Parathyroid adenoma (tissue), 2 donors: Measurements from ENCODE around the gene SLC9A9.

Experiments used
- H2AFZ ChIP-seq: fragments of 300-600 bp; sonication (generic); one replicate; pipeline ENCODE4 v1.7.0; 2017; ENCODE audit warnings: antibody characterized with exemption, mild to moderate bottlenecking
- H3K27ac ChIP-seq: fragments of 300-600 bp; sonication (generic); one replicate; pipeline ENCODE4 v1.7.0; 2017
- H3K27me3 ChIP-seq: fragments of 300-600 bp; sonication (generic); one replicate; pipeline ENCODE4 v1.7.0; 2017; ENCODE audit warnings: low read length; ENCODE audit not compliant: control insufficient read depth, insufficient read depth
- H3K36me3 ChIP-seq: fragments of 300-600 bp; sonication (generic); one replicate; pipeline ENCODE4 v1.7.0; 2017; ENCODE audit warnings: low read length; ENCODE audit not compliant: control insufficient read depth, insufficient read depth
- H3K4me1 ChIP-seq: fragments of 300-600 bp; sonication (generic); one replicate; pipeline ENCODE4 v1.7.0; 2017; ENCODE audit warnings: control low read depth
- H3K4me2 ChIP-seq: fragments of 300-600 bp; sonication (generic); one replicate; pipeline ENCODE4 v1.7.0; 2017; ENCODE audit warnings: low read length
- H3K4me3 ChIP-seq: fragments of 300-600 bp; sonication (generic); one replicate; pipeline ENCODE4 v1.7.0; 2017; ENCODE audit warnings: low read depth, low read length
- H3K79me2 ChIP-seq: fragments of 300-600 bp; sonication (generic); one replicate; pipeline ENCODE4 v1.7.0; 2017; ENCODE audit warnings: control low read depth
- H3K9ac ChIP-seq: fragments of 300-600 bp; sonication (generic); one replicate; pipeline ENCODE4 v1.7.0; 2017; ENCODE audit warnings: mild to moderate bottlenecking
- H3K9me3 ChIP-seq: fragments of 300-600 bp; sonication (generic); one replicate; pipeline ENCODE4 v1.7.0; 2017; ENCODE audit warnings: low read length; ENCODE audit not compliant: control insufficient read depth
- TF ChIP-seq, protein P1 (sequence below): fragments of 300-600 bp; sonication (generic); IDR thresholded peaks from one replicate; pipeline ENCODE4 v1.7.0; 2017; ENCODE audit warnings: antibody characterized with exemption, mild to moderate bottlenecking
- donor health status: primary hyperparathyroidism.

The SLC9A9 gene

DNA sequence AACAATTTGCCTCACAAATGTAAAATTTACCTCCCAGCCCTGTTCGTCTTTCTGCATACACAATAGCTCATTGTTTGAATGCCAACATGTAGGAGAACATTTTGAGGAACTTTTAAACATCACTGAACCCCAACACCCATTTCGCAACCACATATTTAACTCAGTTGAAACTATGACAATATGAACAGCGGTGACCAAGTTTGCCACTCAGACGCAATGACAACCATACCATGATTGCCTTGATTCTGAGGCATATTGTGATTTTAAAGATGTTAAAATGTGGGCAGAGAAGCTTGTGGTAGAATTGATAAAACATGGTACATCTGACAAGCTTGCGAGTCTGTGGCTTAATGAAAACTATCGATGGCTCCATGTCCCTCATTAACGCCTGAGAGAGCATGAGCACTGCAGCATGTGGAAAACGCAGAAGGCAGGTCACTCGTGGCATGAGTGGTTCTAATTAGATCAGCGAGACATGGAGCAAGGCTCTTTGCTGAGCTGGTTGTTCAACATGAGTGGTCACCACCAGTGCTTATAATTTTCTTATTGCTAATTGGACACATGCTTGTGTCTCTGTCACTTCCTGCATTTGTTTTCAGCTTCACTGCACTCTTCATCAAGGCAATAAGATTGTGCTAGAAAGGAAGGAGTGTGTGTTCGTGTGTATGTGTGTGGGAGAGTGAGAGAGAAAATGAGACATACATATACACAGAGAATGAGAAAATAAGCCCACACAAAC lies 611.9 kb downstream of the SLC9A9 start:
- H2AFZ ChIP-seq = no peak overlapping the region
- H3K9me3 ChIP-seq = no peaks in the 10 kb centered on the region
- no peak overlapping the region for H3K4me2 ChIP-seq
- H3K9ac ChIP-seq = no peak overlapping the region
- no peak overlapping the region for H3K27ac ChIP-seq
- H3K4me1 ChIP-seq = no peaks in the 10 kb centered on the region
- H3K79me2 ChIP-seq = no peaks in the 10 kb centered on the region
- no peak overlapping the region for H3K4me3 ChIP-seq
- TF ChIP-seq, protein P1, sequence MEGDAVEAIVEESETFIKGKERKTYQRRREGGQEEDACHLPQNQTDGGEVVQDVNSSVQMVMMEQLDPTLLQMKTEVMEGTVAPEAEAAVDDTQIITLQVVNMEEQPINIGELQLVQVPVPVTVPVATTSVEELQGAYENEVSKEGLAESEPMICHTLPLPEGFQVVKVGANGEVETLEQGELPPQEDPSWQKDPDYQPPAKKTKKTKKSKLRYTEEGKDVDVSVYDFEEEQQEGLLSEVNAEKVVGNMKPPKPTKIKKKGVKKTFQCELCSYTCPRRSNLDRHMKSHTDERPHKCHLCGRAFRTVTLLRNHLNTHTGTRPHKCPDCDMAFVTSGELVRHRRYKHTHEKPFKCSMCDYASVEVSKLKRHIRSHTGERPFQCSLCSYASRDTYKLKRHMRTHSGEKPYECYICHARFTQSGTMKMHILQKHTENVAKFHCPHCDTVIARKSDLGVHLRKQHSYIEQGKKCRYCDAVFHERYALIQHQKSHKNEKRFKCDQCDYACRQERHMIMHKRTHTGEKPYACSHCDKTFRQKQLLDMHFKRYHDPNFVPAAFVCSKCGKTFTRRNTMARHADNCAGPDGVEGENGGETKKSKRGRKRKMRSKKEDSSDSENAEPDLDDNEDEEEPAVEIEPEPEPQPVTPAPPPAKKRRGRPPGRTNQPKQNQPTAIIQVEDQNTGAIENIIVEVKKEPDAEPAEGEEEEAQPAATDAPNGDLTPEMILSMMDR = no peak
- H3K36me3 ChIP-seq = no peaks in the 10 kb centered on the region
- no peaks in the 10 kb centered on the region for H3K27me3 ChIP-seq

DNA sequence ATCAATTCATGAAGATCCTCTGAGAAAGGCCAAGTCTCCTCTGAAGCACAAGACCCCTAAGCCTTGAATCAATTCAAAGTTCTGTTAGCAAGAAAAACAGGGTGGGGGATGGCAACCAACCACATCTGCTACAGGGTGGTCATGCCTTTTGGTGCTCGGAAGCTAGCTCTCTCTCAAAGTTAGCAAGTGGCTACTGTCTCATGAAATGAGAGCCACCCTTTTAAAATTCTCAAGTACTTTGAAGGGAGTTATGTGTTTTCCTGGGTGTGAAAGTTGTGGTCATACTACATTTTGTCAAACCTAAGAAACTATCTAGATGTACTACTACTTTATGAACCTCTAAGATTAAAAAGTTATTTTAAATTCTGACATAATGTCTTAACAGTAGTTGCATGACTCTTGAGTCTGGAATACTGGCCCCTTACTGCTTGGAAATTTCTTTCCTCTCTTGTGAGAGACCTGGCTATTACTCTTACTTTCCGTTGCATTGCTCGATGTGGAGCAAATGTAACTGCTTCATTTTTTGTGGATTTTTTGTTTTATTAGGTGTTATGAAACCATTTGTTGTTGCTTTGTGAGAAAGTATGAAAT lies 612.6 kb downstream of the SLC9A9 start:
- no peak overlapping the region for H3K27ac ChIP-seq
- H3K27me3 ChIP-seq = no peaks in the 10 kb centered on the region
- H3K79me2 ChIP-seq = no peaks in the 10 kb centered on the region
- no peak overlapping the region for H2AFZ ChIP-seq
- no peak overlapping the region for H3K4me2 ChIP-seq
- TF ChIP-seq, protein P1 = no peak
- no peak overlapping the region for H3K9ac ChIP-seq
- H3K4me3 ChIP-seq = no peak overlapping the region
- no peaks in the 10 kb centered on the region for H3K4me1 ChIP-seq
- no peaks in the 10 kb centered on the region for H3K9me3 ChIP-seq
- no peaks in the 10 kb centered on the region for H3K36me3 ChIP-seq

DNA sequence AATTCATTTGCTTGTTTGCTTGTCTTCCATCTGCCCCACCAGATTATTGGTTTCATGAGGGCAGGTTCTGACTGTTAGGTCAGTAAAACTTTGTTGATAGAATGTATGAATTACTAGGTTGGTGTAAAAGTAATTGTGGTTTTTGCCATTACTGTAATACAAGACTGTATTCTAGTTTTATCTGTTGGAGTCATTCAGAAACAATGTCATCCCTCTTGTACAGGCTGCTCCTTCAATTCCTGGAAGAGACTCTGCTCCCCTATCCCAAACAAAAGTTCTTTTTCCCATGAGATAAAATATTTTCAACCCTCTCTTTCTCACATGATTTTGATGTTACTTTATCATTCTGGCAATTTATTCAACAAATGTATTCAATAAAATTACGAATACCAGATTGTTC lies 613.7 kb downstream of the SLC9A9 start:
- Histone ChIP-seq H3K36me3 (no peaks in the 10 kb centered on the region), H3K27ac (no peak overlapping the region), H3K4me2 (no peak overlapping the region), H3K4me1 (no peaks in the 10 kb centered on the region), H3K4me3 (no peak overlapping the region), H3K27me3 (no peaks in the 10 kb centered on the region), H3K9me3 (no peaks in the 10 kb centered on the region), H3K9ac (no peak overlapping the region), H2AFZ (no peak overlapping the region), H3K79me2 (no peaks in the 10 kb centered on the region)
- TF ChIP-seq, protein P1 = no peak

DNA sequence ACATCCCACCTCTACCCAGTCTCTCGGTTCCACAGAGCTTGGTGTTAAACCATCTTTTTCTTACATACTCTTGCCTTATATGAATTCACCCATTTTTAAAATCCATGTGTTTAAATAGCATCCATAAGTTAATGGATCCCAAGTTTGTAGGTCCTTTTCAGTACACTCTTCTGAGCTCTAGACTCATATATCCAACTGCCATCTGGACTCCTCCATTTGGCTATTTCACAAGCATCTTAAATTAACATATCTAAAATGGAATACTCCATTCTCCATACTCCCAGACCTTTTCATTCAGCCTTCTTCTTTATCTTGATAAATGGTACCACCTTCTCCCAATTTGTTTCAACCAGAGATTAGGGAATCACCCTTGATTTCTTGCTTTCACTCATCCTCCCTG lies 615.3 kb downstream of the SLC9A9 start:
- TF ChIP-seq, protein P1 = no peak
- Histone ChIP-seq H3K36me3 (no peaks in the 10 kb centered on the region), H2AFZ (no peak overlapping the region), H3K9me3 (no peaks in the 10 kb centered on the region), H3K4me3 (no peak overlapping the region), H3K4me1 (no peaks in the 10 kb centered on the region), H3K27ac (no peak overlapping the region), H3K79me2 (no peaks in the 10 kb centered on the region), H3K4me2 (no peak overlapping the region), H3K9ac (no peak overlapping the region), H3K27me3 (no peaks in the 10 kb centered on the region)

DNA sequence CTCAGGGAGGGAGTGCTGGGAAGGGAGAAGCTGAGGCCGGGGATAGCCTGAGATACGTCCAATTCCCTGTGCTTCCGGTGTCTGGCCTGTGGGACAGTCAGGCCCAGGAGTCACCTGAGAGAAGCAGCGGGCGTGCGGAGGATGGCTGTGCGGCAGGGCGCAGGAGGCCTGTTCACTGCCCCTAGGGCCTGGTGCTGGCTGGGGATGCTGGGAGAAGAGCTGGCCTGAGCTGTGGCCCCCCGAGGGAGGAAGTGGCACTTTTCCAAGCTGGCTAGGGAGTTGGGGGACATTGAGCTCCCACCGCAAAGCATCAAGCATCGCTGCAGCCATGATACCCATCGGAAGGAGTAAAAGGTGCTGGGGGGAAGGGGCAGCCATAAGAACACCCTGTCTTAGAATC lies 619.9 kb downstream of the SLC9A9 start:
- Histone ChIP-seq H3K79me2 (no peaks in the 10 kb centered on the region), H3K4me2 (no peak overlapping the region), H3K36me3 (no peaks in the 10 kb centered on the region), H3K27ac (no peak overlapping the region), H3K4me1 (no peaks in the 10 kb centered on the region), H3K9me3 (no peaks in the 10 kb centered on the region), H3K9ac (no peak overlapping the region), H3K4me3 (no peak overlapping the region), H2AFZ (no peak overlapping the region), H3K27me3 (no peaks in the 10 kb centered on the region)
- TF ChIP-seq, protein P1 = no peak
